HepG2 (cell line): ENCODE results near the gene RB1. TPM values are rescaled to one million over a fixed set of nuclear protein-coding genes. Genes with fewer than 3 reads are reported as not detected.
A peak's percentile ranks its signal among the peaks of the same experiment; 100 is the strongest.

Source experiments
- ATF1 ChIP-seq: IDR thresholded peaks from 2 replicates; pipeline ENCODE4 v1.6.1; 2016; ENCODE audit warnings: mild to moderate bottlenecking, control low read depth
- ATF3 ChIP-seq: sonication (generic); formaldehyde crosslinking; IDR thresholded peaks from 2 replicates; pipeline ENCODE4 v1.4.0; 2020; ENCODE audit warnings: missing genetic modification reagents
- DMTF1 ChIP-seq: sonication (generic); formaldehyde crosslinking; IDR thresholded peaks from 2 replicates; pipeline ENCODE4 v1.4.0; 2020; ENCODE audit warnings: mild to moderate bottlenecking, missing genetic modification reagents
- DRAP1 ChIP-seq: IDR thresholded peaks from 2 replicates; pipeline ENCODE4 v1.6.1; 2016; ENCODE audit warnings: missing genetic modification reagents, missing compliant biosample characterization
- EED ChIP-seq: sonication (generic); formaldehyde crosslinking; IDR thresholded peaks from 2 replicates; pipeline ENCODE4 v1.5.0; 2020; ENCODE audit warnings: mild to moderate bottlenecking, missing genetic modification reagents
- FOXA1 ChIP-seq, 2 experiments: fragments of 450-650 bp in 1 of 2; sonication (generic) in 1 of 2; formaldehyde crosslinking in 1 of 2; IDR thresholded peaks; 2 replicates each; pipeline versions ENCODE4 v1.4.0 to v1.6.1; 2016 to 2020; ENCODE audit warnings: missing genetic modification reagents in 1 of 2
- GABPA ChIP-seq, 2 experiments: IDR thresholded peaks; 2 replicates each; pipeline ENCODE4 v1.6.1; 2011 to 2016; ENCODE audit warnings: low read depth in 2 of 2, low read length in 1 of 2, missing biosample characterization in 1 of 2, missing genetic modification characterization in 1 of 2
- IKZF1 ChIP-seq: fragments of 450-650 bp; IDR thresholded peaks from 2 replicates; pipeline ENCODE4 v1.7.1; 2016
- PPARG ChIP-seq: conservative IDR thresholded peaks from 2 replicates; pipeline ENCODE4 v1.6.1; 2016; ENCODE audit warnings: missing biosample characterization, missing genetic modification reagents
- RFX1 ChIP-seq: fragments of 450-650 bp; IDR thresholded peaks from 2 replicates; pipeline ENCODE4 v1.6.1; 2017
- RFXANK ChIP-seq: IDR thresholded peaks from 2 replicates; pipeline ENCODE4 v1.6.1; 2016
- TFE3 ChIP-seq: IDR thresholded peaks from 2 replicates; pipeline ENCODE4 v1.6.1; 2016
- TOE1 ChIP-seq: sonication (generic); formaldehyde crosslinking; IDR thresholded peaks from 2 replicates; pipeline ENCODE4 v1.4.0; 2020; ENCODE audit warnings: mild to moderate bottlenecking, missing genetic modification reagents
- YEATS2 ChIP-seq: sonication (generic); formaldehyde crosslinking; IDR thresholded peaks from 2 replicates; pipeline ENCODE4 v1.4.0; 2020; ENCODE audit warnings: missing genetic modification reagents, borderline replicate concordance
- ZBTB46 ChIP-seq: sonication (generic); formaldehyde crosslinking; IDR thresholded peaks from 2 replicates; pipeline ENCODE4 v1.4.0; 2020; ENCODE audit warnings: mild to moderate bottlenecking, missing genetic modification reagents, borderline replicate concordance
- ZNF207 ChIP-seq: fragments of 450-650 bp; IDR thresholded peaks from 2 replicates; pipeline ENCODE4 v1.6.1; 2016; ENCODE audit warnings: antibody characterized with exemption, borderline replicate concordance
- ZNF292 ChIP-seq: sonication (generic); formaldehyde crosslinking; IDR thresholded peaks from 2 replicates; pipeline ENCODE4 v1.8.1; 2022; ENCODE audit warnings: mild to moderate bottlenecking, low read depth, missing genetic modification reagents, borderline replicate concordance
- ZNF503 ChIP-seq: sonication (generic); formaldehyde crosslinking; IDR thresholded peaks from 2 replicates; pipeline ENCODE4 v1.4.0; 2020; ENCODE audit warnings: missing genetic modification reagents
- ZNF652 ChIP-seq: IDR thresholded peaks from 2 replicates; pipeline ENCODE4 v1.6.1; 2016; ENCODE audit warnings: low read depth, borderline replicate concordance
- ZNF710 ChIP-seq: sonication (generic); formaldehyde crosslinking; IDR thresholded peaks from 2 replicates; pipeline ENCODE4 v1.5.0; 2020; ENCODE audit warnings: mild to moderate bottlenecking, missing genetic modification reagents, borderline replicate concordance
- polyA plus RNA-seq, 8 experiments: library from polyadenylated mRNA; depleted of rRNA in 3 of 8; stranded (reverse) in 7 of 8; unstranded in 1 of 8; fragments of >200 nt; fragmentation: Illumina TruSeq in 4 of 8; extraction: Trizol in 4 of 8; gene quantifications; 2 replicates each; pipeline versions ENCODE4 v1.2.1 to v1.2.3, GENCODE V29; 2011 to 2016; ENCODE audit warnings: low read depth in 4 of 8, missing spikeins in 1 of 8, mixed read lengths in 1 of 8; ENCODE audit not compliant: insufficient read depth in 1 of 8
- total RNA-seq, 5 experiments: library from RNA; depleted of rRNA; stranded (reverse); fragments of >200 nt; fragmentation: Illumina TruSeq; extraction: Trizol; gene quantifications; 2 replicates each; pipeline ENCODE4 v1.2.3, GENCODE V29; 2016; ENCODE audit warnings: low read depth in 1 of 5

RB1 gene
- total and polyA plus RNA-seq, 2 of the 13 experiments (the other 11 are each of a cell fraction or from before 2014, with no cell fraction given): 15.6 to 23.7 TPM

GRCh38 chr13:48412881-48413351, 109.4 kb downstream of the RB1 start, which contains the start of gene LPAR6 (continued):
- TF ChIP-seq ZNF710 (0 out of 2 replicates have a peak, but pooled peaks have one; percentile 47), FOXA1 (IDR thresholded peaks at IDR 0.05) (no peak), FOXA1 (CRISPR knock-in tag; IDR thresholded peaks at IDR 0.05) (peak; percentile 57; the same call in 1 of the 2 replicates), DMTF1 (CRISPR knock-in tag) (no peak), ZNF652 (CRISPR knock-in tag) (peak; percentile 94), TOE1 (no peak), ZNF292 (CRISPR knock-in tag) (peak; percentile 73; the same call in 1 of the 2 replicates), PPARG (CRISPR knock-in tag) (0 out of 2 replicates have a peak, but pooled peaks have one; percentile 59), ATF3 (CRISPR knock-in tag) (0 out of 2 replicates have a peak, but pooled peaks have one; percentile 26), RFX1 (no peak), ZBTB46 (no peak), ZNF503 (CRISPR knock-in tag) (peak; percentile 58; the same call in 1 of the 2 replicates), TFE3 (CRISPR knock-in tag) (peak; percentile 27; the same call in 1 of the 2 replicates), DRAP1 (peak; percentile 97), RFXANK (no peak), IKZF1 (no peak), ATF1 (CRISPR knock-in tag) (peak; percentile 72; the same call in 1 of the 2 replicates), EED (CRISPR knock-in tag) (no peak), YEATS2 (peak; percentile 17; the same call in 1 of the 2 replicates), GABPA (IDR thresholded peaks at IDR 0.05; ENCODE audit: low read depth, low read length) (no peak), GABPA (CRISPR knock-in tag; IDR thresholded peaks at IDR 0.05; ENCODE audit: low read depth) (peak; percentile 78), ZNF207 (no peak)
